Mucosa of rectum (tissue), 2 donors: ENCODE data around the gene VMP1.
A peak's percentile ranks its signal among the peaks of the same experiment; 100 is the strongest.
"Not testable (repeated sequence)": the region's sequence is repeated elsewhere in the genome, so short reads cannot be mapped to it uniquely, and the experiment has no call there.

ENCODE experiments used
- H3K27ac ChIP-seq, 2 donors: one replicate each; pipeline ENCODE4 v1.7.0; 2013; ENCODE audit warnings: inconsistent platforms in 2 of 2, low read depth in 2 of 2, low read length in 2 of 2
- H3K27me3 ChIP-seq, 2 donors: one replicate each; pipeline ENCODE4 v1.7.0; 2013; ENCODE audit warnings: low read length in 2 of 2; ENCODE audit not compliant: control insufficient read depth in 2 of 2, insufficient read depth in 2 of 2
- H3K36me3 ChIP-seq, 2 donors: one replicate each; pipeline ENCODE4 v1.7.0; 2013; ENCODE audit warnings: low read length in 2 of 2; ENCODE audit not compliant: control insufficient read depth in 2 of 2, insufficient read depth in 2 of 2
- H3K4me1 ChIP-seq, 2 donors: one replicate each; pipeline ENCODE4 v1.7.0; 2013; ENCODE audit warnings: low read length in 2 of 2, mild to moderate bottlenecking in 1 of 2; ENCODE audit not compliant: control insufficient read depth in 2 of 2, insufficient read depth in 2 of 2
- H3K4me3 ChIP-seq, 2 donors: one replicate each; pipeline ENCODE4 v1.7.0; 2013; ENCODE audit warnings: low read length in 2 of 2
- H3K9ac ChIP-seq, 2 donors: one replicate each; pipeline ENCODE4 v1.7.0; 2013; ENCODE audit warnings: low read length in 2 of 2, low read depth in 1 of 2, mild to moderate bottlenecking in 1 of 2
- H3K9me3 ChIP-seq, 2 donors: one replicate each; pipeline ENCODE4 v1.7.0; 2013; ENCODE audit warnings: low read length in 2 of 2; ENCODE audit not compliant: control insufficient read depth in 2 of 2
- donor health status: healthy.
- donor health status: Normal muscosa, but diverticular disease.

Gene VMP1

DNA sequence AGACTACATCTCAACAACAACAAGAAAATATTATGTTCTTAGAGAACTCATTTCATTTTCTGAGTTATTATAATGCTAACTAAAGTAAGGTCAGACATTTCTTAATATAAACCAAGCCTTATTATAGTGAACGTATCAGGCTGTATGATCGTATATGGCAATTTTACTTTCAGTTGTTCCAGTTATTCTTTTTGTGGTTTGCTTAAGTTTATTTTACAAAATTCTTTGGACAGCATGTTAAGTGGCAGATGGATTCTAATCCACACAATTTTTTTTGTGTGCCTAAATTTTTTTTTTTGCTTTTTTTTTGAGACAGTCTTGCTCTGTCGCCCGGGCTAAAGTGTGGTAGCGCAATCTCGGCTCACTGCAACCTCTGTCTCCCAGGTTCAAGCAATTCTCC, 59.0 kb downstream of the VMP1 start:
- Histone ChIP-seq H3K4me1 (peaks cover 0 to 2% of the 10 kb centered on the region in 2 donors), H3K36me3 (peaks cover 4 to 12% of the 10 kb centered on the region in 2 donors), H3K9ac (no peak overlapping the region), H3K27ac (no peak overlapping the region), H3K27me3 (no peaks in the 10 kb centered on the region), H3K9me3 (no peaks in the 10 kb centered on the region), H3K4me3 (no peak overlapping the region)

DNA sequence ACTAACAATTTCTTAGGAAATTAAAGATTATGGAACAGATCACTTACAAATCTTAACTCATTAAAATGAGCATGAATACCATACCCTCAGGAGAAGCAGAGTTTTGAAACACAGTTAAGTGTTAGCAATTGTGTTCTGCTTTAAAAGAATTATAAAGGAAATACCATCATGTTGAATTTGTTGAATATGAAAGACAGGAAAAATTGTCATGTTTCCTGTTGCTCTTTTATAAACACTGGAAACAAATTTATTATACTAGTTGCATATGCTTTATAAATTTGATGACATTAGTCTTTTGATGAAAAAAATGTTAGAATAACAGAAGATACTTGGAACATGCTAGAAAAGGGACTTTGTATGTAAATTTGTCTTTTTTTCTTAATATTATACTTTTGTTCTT, 59.7 kb downstream of the VMP1 start:
- Histone ChIP-seq H3K4me1 (peaks cover 0 to 2% of the 10 kb centered on the region in 2 donors), H3K9me3 (no peaks in the 10 kb centered on the region)

DNA sequence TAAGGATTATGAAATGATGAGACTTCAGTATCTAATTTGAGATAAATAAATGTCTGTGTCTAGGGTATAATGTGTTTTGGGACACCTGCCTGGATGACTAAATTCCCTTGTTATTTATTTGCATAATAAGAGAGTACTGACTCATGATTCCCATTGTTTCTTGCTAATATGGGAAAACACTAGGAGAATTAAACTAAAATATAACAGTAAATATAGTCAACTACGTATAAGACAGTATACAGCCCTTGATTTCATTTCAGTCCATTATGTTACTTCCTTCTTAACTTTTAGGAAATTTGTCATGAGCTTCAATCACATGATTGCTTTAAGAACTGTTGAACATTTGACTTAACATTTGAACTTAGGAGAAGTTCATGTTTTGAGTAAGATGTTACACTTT, 62.4 kb downstream of the VMP1 start:
- no peak overlapping the region for H3K9ac ChIP-seq
- H3K4me1 ChIP-seq, result no peaks in the 10 kb centered on the region
- peaks cover 11 to 21% of the 10 kb centered on the region in 2 donors for H3K36me3 ChIP-seq
- H3K4me3 ChIP-seq, result no peak overlapping the region
- H3K9me3 ChIP-seq, result no peaks in the 10 kb centered on the region
- H3K27ac ChIP-seq, result peak overlapping the region in 1 of 2 donors; percentile 7
- H3K27me3 ChIP-seq, result no peaks in the 10 kb centered on the region

More for the DNA sequence above, 59.7 kb downstream of the VMP1 start:
- no peak overlapping the region for H3K9ac ChIP-seq
- no peak overlapping the region for H3K27ac ChIP-seq
- no peaks in the 10 kb centered on the region for H3K27me3 ChIP-seq
- H3K4me3 ChIP-seq, result no peak overlapping the region
- peaks cover 4 to 12% of the 10 kb centered on the region in 2 donors for H3K36me3 ChIP-seq

DNA sequence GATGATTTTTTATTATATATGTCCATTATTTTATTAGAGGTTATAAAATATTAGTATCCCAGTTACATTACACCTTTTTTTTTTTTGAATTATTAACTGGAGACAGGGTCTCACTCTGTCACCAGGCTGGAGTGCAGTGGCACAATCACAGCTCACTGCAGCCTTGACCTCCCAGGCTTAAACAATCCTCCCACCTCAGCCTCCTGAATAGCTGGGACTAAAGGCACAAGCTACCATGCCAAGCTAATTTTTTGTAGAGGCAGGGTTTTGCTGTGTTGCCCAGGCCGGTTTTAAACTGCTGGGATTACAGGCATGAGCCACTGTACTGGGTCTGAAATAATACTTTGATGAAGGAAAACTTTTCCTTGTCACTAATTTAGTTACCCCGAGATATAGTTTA, 63.6 kb downstream of the VMP1 start:
- Histone ChIP-seq H3K9ac (no peak overlapping the region), H3K27me3 (no peaks in the 10 kb centered on the region), H3K27ac (no peak overlapping the region), H3K4me3 (no peak overlapping the region), H3K9me3 (no peaks in the 10 kb centered on the region), H3K36me3 (peaks cover 13 to 23% of the 10 kb centered on the region in 2 donors), H3K4me1 (no peaks in the 10 kb centered on the region)

DNA sequence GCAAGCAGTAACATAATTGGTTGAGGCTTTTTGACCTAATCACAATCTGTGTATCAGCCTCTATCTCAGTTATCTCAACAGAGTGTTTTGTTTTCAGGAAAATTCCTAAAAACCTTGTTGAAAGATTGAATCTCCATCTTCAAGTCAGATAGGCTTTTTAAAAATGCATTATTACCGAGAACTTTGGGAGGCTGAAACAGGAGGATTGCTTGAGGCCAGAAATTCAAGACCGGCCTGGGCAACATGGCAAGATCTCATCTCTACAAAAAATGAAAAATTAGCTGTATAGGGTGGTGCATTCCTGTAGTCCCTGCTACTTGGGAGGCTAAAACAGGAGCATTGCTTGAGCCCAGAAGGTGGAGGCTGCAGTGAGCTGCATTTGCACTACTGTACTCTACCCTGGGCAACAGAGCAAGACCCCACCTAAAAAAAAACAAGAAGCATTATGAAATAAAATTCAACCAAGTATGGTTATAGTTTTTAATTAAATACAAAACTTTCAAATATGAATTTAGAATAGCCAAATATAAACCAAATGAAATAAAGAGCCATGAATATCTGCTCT, 68.4 kb downstream of the VMP1 start:
- H3K9ac ChIP-seq, result no peak overlapping the region
- peaks cover 26 to 32% of the 10 kb centered on the region in 2 donors for H3K36me3 ChIP-seq
- H3K9me3 ChIP-seq, result no peaks in the 10 kb centered on the region
- no peak overlapping the region for H3K4me3 ChIP-seq
- H3K27me3 ChIP-seq, result no peaks in the 10 kb centered on the region
- no peaks in the 10 kb centered on the region for H3K4me1 ChIP-seq
- H3K27ac ChIP-seq, result no peak overlapping the region

DNA sequence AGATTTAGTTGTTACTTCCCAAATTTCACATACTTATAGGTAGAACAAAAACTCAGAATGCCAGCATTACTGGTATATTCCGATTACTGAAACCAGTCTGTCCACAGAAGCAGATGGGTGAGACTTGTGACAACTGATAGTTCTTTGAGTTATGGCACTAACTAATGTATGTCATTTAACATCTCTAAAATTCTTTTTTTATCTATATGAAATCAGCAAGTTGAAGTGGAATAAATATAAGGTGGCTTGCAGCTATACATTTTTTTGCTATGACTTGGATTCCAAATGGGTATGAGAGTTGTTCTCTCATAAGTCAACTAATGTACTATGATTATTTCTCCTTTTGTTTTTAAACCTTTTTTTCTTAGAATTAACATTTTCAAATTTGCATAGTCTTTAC, 69.1 kb downstream of the VMP1 start:
- no peaks in the 10 kb centered on the region for H3K4me1 ChIP-seq
- no peak overlapping the region for H3K9ac ChIP-seq
- no peaks in the 10 kb centered on the region for H3K9me3 ChIP-seq
- no peaks in the 10 kb centered on the region for H3K27me3 ChIP-seq
- H3K27ac ChIP-seq, result no peak overlapping the region
- H3K36me3 ChIP-seq, result peaks cover 26 to 32% of the 10 kb centered on the region in 2 donors
- no peak overlapping the region for H3K4me3 ChIP-seq

DNA sequence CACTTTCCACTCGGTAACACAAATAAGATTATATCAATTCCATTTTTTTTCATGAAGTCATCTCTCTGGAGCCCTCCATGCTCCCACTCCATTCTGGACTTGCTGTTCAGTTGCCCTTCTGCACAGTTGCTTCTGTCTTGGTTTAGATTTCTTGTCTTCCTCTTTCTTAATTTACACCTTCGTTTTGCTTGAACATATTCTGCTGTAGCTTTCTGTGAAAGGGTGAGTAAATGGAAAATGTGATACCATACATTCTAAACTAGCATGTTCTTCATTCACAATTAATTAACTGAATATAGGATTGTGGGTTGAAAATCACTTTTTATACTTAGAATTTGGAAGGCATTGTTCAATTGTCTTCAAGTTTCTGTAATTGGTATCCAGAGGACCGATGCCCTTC, 69.6 kb downstream of the VMP1 start:
- Histone ChIP-seq H3K27me3 (no peaks in the 10 kb centered on the region), H3K9me3 (no peaks in the 10 kb centered on the region), H3K27ac (no peak overlapping the region), H3K4me3 (no peak overlapping the region), H3K36me3 (peaks cover 26 to 35% of the 10 kb centered on the region in 2 donors), H3K9ac (no peak overlapping the region), H3K4me1 (no peaks in the 10 kb centered on the region)

DNA sequence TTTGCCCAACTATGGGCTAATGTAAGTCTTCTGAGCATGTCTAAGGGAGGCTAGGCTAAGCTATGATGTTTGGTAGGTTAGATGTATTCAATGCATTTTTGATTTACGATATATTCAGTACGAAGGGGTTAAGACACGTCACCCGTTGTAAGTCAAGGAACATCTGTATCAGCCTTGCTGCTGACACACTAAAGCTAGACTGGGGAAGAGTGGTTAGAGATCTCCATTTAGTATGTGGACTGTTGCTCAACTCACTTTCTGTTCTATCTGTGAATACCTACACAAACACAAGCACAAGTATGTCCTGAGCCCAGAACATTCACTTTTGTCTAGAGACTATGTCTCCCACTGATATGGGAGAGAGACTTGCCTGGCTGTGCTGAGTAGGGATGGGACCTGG, 71.5 kb downstream of the VMP1 start:
- peaks cover 21 to 29% of the 10 kb centered on the region in 2 donors for H3K36me3 ChIP-seq
- H3K4me1 ChIP-seq, result peaks cover 2 to 4% of the 10 kb centered on the region in 2 donors
- no peak overlapping the region for H3K4me3 ChIP-seq
- H3K9ac ChIP-seq, result no peak overlapping the region
- H3K27ac ChIP-seq, result no peak overlapping the region
- no peaks in the 10 kb centered on the region for H3K9me3 ChIP-seq
- no peaks in the 10 kb centered on the region for H3K27me3 ChIP-seq

DNA sequence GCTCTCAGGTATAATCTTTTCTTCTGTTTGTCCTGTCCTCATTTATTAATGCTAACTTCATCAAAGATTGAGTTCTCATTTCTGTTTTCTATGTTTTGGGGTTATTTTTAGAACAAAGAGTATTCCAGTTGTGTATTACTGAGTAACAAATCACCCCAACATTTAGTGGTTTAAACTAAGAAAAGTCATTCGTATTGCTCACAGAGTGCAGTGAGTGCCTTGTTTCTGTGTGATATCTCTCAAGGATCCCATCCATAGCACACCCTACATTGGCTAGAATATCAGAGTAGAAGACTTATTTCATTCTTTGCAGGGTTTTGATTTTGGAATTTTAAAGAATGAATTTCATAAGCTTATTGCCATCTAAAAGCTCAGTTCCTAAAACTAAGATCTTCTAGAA, 72.1 kb downstream of the VMP1 start:
- Histone ChIP-seq H3K9ac (no peak overlapping the region), H3K36me3 (peaks cover 19 to 25% of the 10 kb centered on the region in 2 donors), H3K9me3 (no peaks in the 10 kb centered on the region), H3K4me1 (peaks cover 2 to 4% of the 10 kb centered on the region in 2 donors), H3K27me3 (no peaks in the 10 kb centered on the region), H3K4me3 (no peak overlapping the region), H3K27ac (no peak overlapping the region)

DNA sequence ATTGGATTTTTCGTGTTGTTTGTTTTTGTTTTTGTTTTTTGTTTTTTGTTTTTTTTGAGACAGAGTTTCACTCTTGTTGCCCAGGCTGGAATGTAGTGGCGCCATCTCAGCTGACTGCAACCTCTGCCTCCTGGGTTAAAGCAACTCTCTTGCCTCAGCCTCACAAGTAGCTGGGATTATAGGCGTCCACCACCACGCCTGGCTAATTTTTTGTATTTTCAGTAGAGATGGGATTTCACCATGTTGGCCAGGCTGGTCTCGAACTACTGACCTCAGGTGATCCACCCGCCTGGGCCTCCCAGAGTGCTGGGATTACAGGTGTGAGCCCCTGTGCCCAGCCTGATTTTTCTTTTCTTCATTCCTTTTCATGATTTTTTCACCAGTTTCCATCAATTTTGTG, 73.1 kb downstream of the VMP1 start:
- H3K9me3 ChIP-seq, H3K9ac ChIP-seq, H3K4me3 ChIP-seq, H3K27ac ChIP-seq, H3K27me3 ChIP-seq, H3K4me1 ChIP-seq: not testable (repeated sequence)
- H3K36me3 ChIP-seq, result peaks cover 18 to 20% of the 10 kb centered on the region in 2 donors
